Astrocyte (in vitro differentiated cells and primary cell): ENCODE results near the gene ICA1. TPM values are rescaled to one million over a fixed set of nuclear protein-coding genes. Genes with fewer than 3 reads are reported as not detected.

Experiments
- DNase-seq: peaks from one replicate; pipeline ENCODE4 v3.0.0-alpha.2; 2010; ENCODE audit warnings: low read depth
- FAIRE-seq: peaks from 2 replicates; lab custom pipeline; 2011; peaks lifted over from hg19 to GRCh38; lab: Jason Lieb, UNC
- H2AFZ ChIP-seq: 2 replicates; pipeline ENCODE4 v1.6.0; 2012; ENCODE audit warnings: low read depth, low read length, inconsistent platforms
- H3K27ac ChIP-seq: 2 replicates; pipeline ENCODE4 v1.5.1; 2011; ENCODE audit warnings: low read depth, low read length, inconsistent platforms
- H3K27me3 ChIP-seq: 2 replicates; pipeline ENCODE4 v1.6.0; 2011; ENCODE audit warnings: low read length, inconsistent platforms; ENCODE audit not compliant: insufficient read depth
- H3K36me3 ChIP-seq: 2 replicates; pipeline ENCODE4 v1.5.1; 2011; ENCODE audit warnings: low read length, inconsistent platforms; ENCODE audit not compliant: insufficient read depth
- H3K4me1 ChIP-seq: 2 replicates; pipeline ENCODE4 v1.5.1; 2011; ENCODE audit warnings: low read length, inconsistent platforms; ENCODE audit not compliant: insufficient read depth
- H3K4me2 ChIP-seq: 2 replicates; pipeline ENCODE4 v1.6.0; 2012; ENCODE audit warnings: low read length, inconsistent platforms
- H3K4me3 ChIP-seq: 2 replicates; pipeline ENCODE4 v1.5.1; 2011; ENCODE audit warnings: low read depth, mild to moderate bottlenecking, low read length, inconsistent platforms; ENCODE audit not compliant: insufficient read depth
- H3K79me2 ChIP-seq: 2 replicates; pipeline ENCODE4 v1.6.0; 2012; ENCODE audit warnings: mild to moderate bottlenecking, low read length, inconsistent platforms; ENCODE audit not compliant: insufficient read depth
- H3K9ac ChIP-seq: 2 replicates; pipeline ENCODE4 v1.6.0; 2012; ENCODE audit warnings: mild to moderate bottlenecking, low read length, inconsistent platforms
- H3K9me3 ChIP-seq: 2 replicates; pipeline ENCODE4 v1.5.1; 2012; ENCODE audit warnings: low read depth, mild to moderate bottlenecking, low read length, inconsistent platforms; ENCODE audit not compliant: insufficient read depth
- H4K20me1 ChIP-seq: 2 replicates; pipeline ENCODE4 v1.6.0; 2012; ENCODE audit warnings: low read length, inconsistent platforms; ENCODE audit not compliant: insufficient read depth
- H3K27ac Mint-ChIP-seq: one replicate; pipeline ENCODE4 v1.8.0; 2021; ENCODE audit warnings: mild to moderate bottlenecking, mixed read lengths; ENCODE audit not compliant: unreplicated experiment
- H3K27me3 Mint-ChIP-seq: one replicate; pipeline ENCODE4 v1.8.0; 2021; ENCODE audit warnings: low read depth, mixed read lengths; ENCODE audit not compliant: unreplicated experiment
- H3K36me3 Mint-ChIP-seq: one replicate; pipeline ENCODE4 v1.8.0; 2021; ENCODE audit warnings: low read depth, mixed read lengths; ENCODE audit not compliant: unreplicated experiment
- H3K4me1 Mint-ChIP-seq: one replicate; pipeline ENCODE4 v1.8.0; 2021; ENCODE audit warnings: low read depth, mixed read lengths; ENCODE audit not compliant: unreplicated experiment
- H3K4me3 Mint-ChIP-seq: one replicate; pipeline ENCODE4 v1.8.0; 2021; ENCODE audit warnings: mild to moderate bottlenecking, moderate library complexity, mixed read lengths; ENCODE audit not compliant: unreplicated experiment
- H3K9me3 Mint-ChIP-seq: one replicate; pipeline ENCODE4 v1.8.0; 2021; ENCODE audit warnings: mild to moderate bottlenecking, mixed read lengths; ENCODE audit not compliant: unreplicated experiment
- CTCF ChIP-seq: IDR thresholded peaks from 2 replicates; pipeline ENCODE4 v1.5.1; 2011; ENCODE audit warnings: low read depth, mild to moderate bottlenecking, inconsistent platforms, low read length, moderate library complexity; ENCODE audit not compliant: insufficient read depth
- EZH2 ChIP-seq: IDR thresholded peaks from 2 replicates; pipeline ENCODE4 v1.6.1; 2012; ENCODE audit warnings: mild to moderate bottlenecking, low read length, inconsistent platforms; ENCODE audit not compliant: insufficient read depth
- total RNA-seq: library from RNA; stranded (reverse); gene quantifications from 2 replicates; pipeline ENCODE4 v1.2.1, GENCODE V29; 2021

Gene ICA1
- total RNA-seq, 1 donor from 2014 or later, result 8.0 TPM

GRCh38 chr7:8221101-8221495 lies 40.9 kb downstream of the ICA1 start:
- Mint-ChIP-seq H3K4me1 (peaks cover 3% of the 10 kb centered on the region), H3K27ac (no peak overlapping the region), H3K27me3 (no peaks in the 10 kb centered on the region), H3K36me3 (no peaks in the 10 kb centered on the region), H3K9me3 (no peaks in the 10 kb centered on the region), H3K4me3 (no peak overlapping the region)
- H3K4me3 ChIP-seq, result no peak overlapping the region
- H2AFZ ChIP-seq, result no peak overlapping the region
- TF ChIP-seq CTCF (no peak), EZH2 (no peak)
- H3K4me1 ChIP-seq, result no peaks in the 10 kb centered on the region
- DNase-seq (no peak), FAIRE-seq (no peak)
- H3K9me3 ChIP-seq, result no peaks in the 10 kb centered on the region
- no peaks in the 10 kb centered on the region for H4K20me1 ChIP-seq
- H3K27ac ChIP-seq, result no peak overlapping the region
- H3K9ac ChIP-seq, result no peak overlapping the region
- H3K79me2 ChIP-seq, result no peaks in the 10 kb centered on the region
- no peaks in the 10 kb centered on the region for H3K27me3 ChIP-seq
- no peaks in the 10 kb centered on the region for H3K36me3 ChIP-seq
- H3K4me2 ChIP-seq, result no peak overlapping the region

- Histone ChIP-seq H4K20me1 (no peaks in the 10 kb centered on the region), H3K9me3 (no peaks in the 10 kb centered on the region), H3K4me3 (no peak overlapping the region), H3K9ac (no peak overlapping the region), H3K79me2 (no peaks in the 10 kb centered on the region), H3K27me3 (no peaks in the 10 kb centered on the region), H3K4me2 (no peak overlapping the region), H3K36me3 (no peaks in the 10 kb centered on the region), H2AFZ (no peak overlapping the region), H3K27ac (no peak overlapping the region), H3K4me1 (no peaks in the 10 kb centered on the region)
- H3K27me3 Mint-ChIP-seq, result no peaks in the 10 kb centered on the region
- peaks cover 6% of the 10 kb centered on the region for H3K4me1 Mint-ChIP-seq
- TF ChIP-seq CTCF (no peak), EZH2 (no peak)
- no peak overlapping the region for H3K4me3 Mint-ChIP-seq
- no peaks in the 10 kb centered on the region for H3K36me3 Mint-ChIP-seq
- no peaks in the 10 kb centered on the region for H3K9me3 Mint-ChIP-seq
- no peak for FAIRE-seq
- DNase-seq, result no peak
- no peak overlapping the region for H3K27ac Mint-ChIP-seq
Measured at GRCh38 chr7:8220376-8221100, 41.4 kb downstream of the ICA1 start.
